HEK293T (cell line): Measurements from ENCODE around the gene PRICKLE1.

Source experiments
- CTBP1 ChIP-seq: fragments of 450-650 bp; IDR thresholded peaks from 2 replicates; pipeline ENCODE4 v1.6.1; 2016; ENCODE audit warnings: borderline replicate concordance
- ELF4 ChIP-seq: fragments of 450-650 bp; IDR thresholded peaks from 2 replicates; pipeline ENCODE4 v1.6.1; 2017; ENCODE audit warnings: antibody characterized with exemption
- FOXA1 ChIP-seq: fragments of 450-650 bp; IDR thresholded peaks from 2 replicates; pipeline ENCODE4 v1.6.1; 2016; ENCODE audit warnings: mild to moderate bottlenecking
- FOXK2 ChIP-seq: fragments of 450-650 bp; IDR thresholded peaks from 2 replicates; pipeline ENCODE4 v1.6.1; 2016; ENCODE audit warnings: mild to moderate bottlenecking
- FOXM1 ChIP-seq: fragments of 450-650 bp; IDR thresholded peaks from 2 replicates; pipeline ENCODE4 v1.6.1; 2017; ENCODE audit warnings: mild to moderate bottlenecking, borderline replicate concordance
- HDGF ChIP-seq: fragments of 450-650 bp; IDR thresholded peaks from 2 replicates; pipeline ENCODE4 v1.6.1; 2017; ENCODE audit warnings: antibody characterized with exemption, borderline replicate concordance
- L3MBTL2 ChIP-seq: fragments of 450-650 bp; conservative IDR thresholded peaks from 2 replicates; pipeline ENCODE4 v1.6.1; 2016; ENCODE audit warnings: mild to moderate bottlenecking
- NFRKB ChIP-seq: fragments of 450-650 bp; IDR thresholded peaks from 2 replicates; pipeline ENCODE4 v1.6.1; 2016; ENCODE audit warnings: mild to moderate bottlenecking, moderate library complexity
- PKNOX1 ChIP-seq: fragments of 450-650 bp; IDR thresholded peaks from 2 replicates; pipeline ENCODE4 v1.6.1; 2016
- SP1 ChIP-seq: fragments of 450-650 bp; IDR thresholded peaks from 2 replicates; pipeline ENCODE4 v1.6.1; 2017
- SUZ12 ChIP-seq: fragments of 450-650 bp; IDR thresholded peaks from 2 replicates; pipeline ENCODE4 v1.6.1; 2016; ENCODE audit warnings: mild to moderate bottlenecking
- TARDBP ChIP-seq: fragments of 450-650 bp; IDR thresholded peaks from 2 replicates; pipeline ENCODE4 v1.6.1; 2016
- ZNF384 ChIP-seq: fragments of 450-650 bp; IDR thresholded peaks from 2 replicates; pipeline ENCODE4 v1.6.1; 2016

- TF ChIP-seq ELF4 (no peak), L3MBTL2 (no peak), CTBP1 (no peak), ZNF384 (no peak), SUZ12 (no peak), SP1 (no peak), PKNOX1 (no peak), NFRKB (no peak), FOXM1 (no peak), TARDBP (no peak), FOXA1 (no peak), FOXK2 (no peak), HDGF (no peak)
Observed at GRCh38 chr12:42586268-42586667, 3.3 kb downstream of the PRICKLE1 start.
